Tibial nerve (tissue), 4 donors: Measurements from ENCODE around the gene PGC. TPM values are rescaled to one million over a fixed set of nuclear protein-coding genes. Genes with fewer than 3 reads are reported as not detected.
A peak's percentile ranks its signal among the peaks of the same experiment; 100 is the strongest.

Experiments used
- DNase-seq, 2 donors: peaks; one replicate each; pipeline ENCODE4 v3.0.0-alpha.2; 2019; ENCODE audit warnings: low spot score in 2 of 2
- H3K27ac ChIP-seq, 4 donors: fragments of 200-600 bp; sonication (generic) in 3 of 4; one replicate each; pipeline ENCODE4 v1.5.1; 2017 to 2019; ENCODE audit warnings: mild to moderate bottlenecking in 1 of 4
- H3K27me3 ChIP-seq, 2 donors: fragments of 200-600 bp; sonication (generic) in 1 of 2; one replicate each; pipeline versions ENCODE4 v1.5.1 to v1.6.0; 2017 to 2019
- H3K36me3 ChIP-seq, 3 donors: fragments of 200-600 bp; sonication (generic); one replicate each; pipeline ENCODE4 v1.5.1; 2018 to 2019
- H3K4me1 ChIP-seq, 4 donors: fragments of 200-600 bp; sonication (generic) in 3 of 4; one replicate each; pipeline ENCODE4 v1.5.1; 2017 to 2019
- H3K4me3 ChIP-seq, 4 donors: fragments of 200-600 bp; sonication (generic) in 3 of 4; one replicate each; pipeline ENCODE4 v1.5.1; 2017 to 2019; ENCODE audit warnings: mild to moderate bottlenecking in 1 of 4, moderate library complexity in 1 of 4
- H3K9me3 ChIP-seq, 4 donors: fragments of 200-600 bp; sonication (generic) in 3 of 4; one replicate each; pipeline ENCODE4 v1.5.1; 2017 to 2019
- EP300 ChIP-seq, 2 donors: sonication (generic); formaldehyde crosslinking; IDR thresholded peaks; one replicate each; pipeline ENCODE4 v1.6.1; 2017; ENCODE audit warnings: antibody characterized with exemption in 2 of 2, mild to moderate bottlenecking in 1 of 2
- POLR2A ChIP-seq, 2 donors: fragments of 450-650 bp; IDR thresholded peaks; one replicate each; pipeline ENCODE4 v1.6.1; 2017; ENCODE audit warnings: antibody characterized with exemption in 2 of 2, mild to moderate bottlenecking in 2 of 2, moderate library complexity in 2 of 2
- WGBS, 2 donors: methylation state at CpG; one replicate each; pipeline ENCODE4 v1.1.5; 2018; 5-methylcytosine and 5-hydroxymethylcytosine counted together
- total RNA-seq, 4 donors: library from RNA; depleted of rRNA; stranded (reverse); fragments of >200 nt; gene quantifications; one replicate each; pipeline ENCODE4 v1.1.0, GENCODE V29; 2016
- TF ChIP-seq, protein P1 (sequence below), 5 experiments: fragments of 200-600 bp in 3 of 5; fragments of 450-650 bp in 2 of 5; sonication (generic) in 3 of 5; IDR thresholded peaks; one replicate each; pipeline ENCODE4 v1.5.1; 2016 to 2019; ENCODE audit warnings: antibody characterized with exemption in 5 of 5, mild to moderate bottlenecking in 3 of 5, moderate library complexity in 2 of 5

Gene PGC
- total RNA-seq, 4 donors from 2014 or later: not detected

DNA sequence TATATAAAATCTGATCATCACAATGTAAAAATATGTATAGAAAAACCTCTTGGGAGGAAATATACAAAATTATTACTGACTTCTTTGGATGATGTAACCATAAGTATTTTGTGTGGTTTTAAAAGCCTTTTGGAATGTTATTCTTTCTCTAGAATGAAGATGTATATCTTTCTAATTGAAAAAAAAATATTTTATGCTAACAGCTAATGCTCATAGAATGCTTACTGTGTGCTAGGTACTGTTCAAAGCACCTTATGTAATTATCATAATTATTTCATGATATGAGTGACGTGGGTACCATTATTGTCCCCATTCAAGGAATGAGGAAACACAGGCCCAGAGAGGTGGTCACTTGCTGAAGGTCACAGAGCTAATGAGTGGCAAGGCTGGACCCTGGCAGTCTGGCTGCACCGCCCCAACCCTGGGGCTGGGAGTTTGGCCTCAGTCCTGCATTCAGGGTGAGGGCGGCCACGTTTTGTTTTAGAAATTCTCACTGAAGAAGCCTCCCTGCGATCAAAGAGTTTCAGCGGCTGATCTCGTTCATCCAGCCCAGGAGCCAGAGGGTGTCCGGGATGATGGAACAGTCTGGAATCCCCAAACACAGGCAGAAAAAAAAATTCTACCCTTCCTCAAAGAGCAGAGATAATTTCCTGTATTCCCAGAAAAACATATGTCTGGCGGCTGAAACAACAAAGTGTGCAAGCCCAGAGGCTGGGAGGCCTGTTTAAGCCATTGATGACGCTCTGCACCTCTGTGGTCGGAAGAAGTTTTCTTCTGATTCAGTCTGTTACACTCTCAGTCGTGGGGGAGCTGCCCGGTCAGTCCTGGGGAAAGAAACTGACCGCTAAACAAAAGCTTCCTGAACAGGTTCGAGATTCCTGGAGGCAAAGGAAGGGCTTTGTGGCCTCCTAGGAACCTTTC lies 49.1 kb downstream of the PGC start:
- H3K4me1 ChIP-seq: peaks cover 0 to 68% (median 27%) of the 10 kb centered on the region in 4 donors
- no peaks in the 10 kb centered on the region for H3K27me3 ChIP-seq
- H3K27ac ChIP-seq: peak overlapping the region in 3 of 4 donors; percentile 21 to 85 (median 74)
- DNase-seq: no peak
- 33 to 43% methylated on average over 15 of the region's 15 CpGs for WGBS, 2 donors
- TF ChIP-seq, protein P1, sequence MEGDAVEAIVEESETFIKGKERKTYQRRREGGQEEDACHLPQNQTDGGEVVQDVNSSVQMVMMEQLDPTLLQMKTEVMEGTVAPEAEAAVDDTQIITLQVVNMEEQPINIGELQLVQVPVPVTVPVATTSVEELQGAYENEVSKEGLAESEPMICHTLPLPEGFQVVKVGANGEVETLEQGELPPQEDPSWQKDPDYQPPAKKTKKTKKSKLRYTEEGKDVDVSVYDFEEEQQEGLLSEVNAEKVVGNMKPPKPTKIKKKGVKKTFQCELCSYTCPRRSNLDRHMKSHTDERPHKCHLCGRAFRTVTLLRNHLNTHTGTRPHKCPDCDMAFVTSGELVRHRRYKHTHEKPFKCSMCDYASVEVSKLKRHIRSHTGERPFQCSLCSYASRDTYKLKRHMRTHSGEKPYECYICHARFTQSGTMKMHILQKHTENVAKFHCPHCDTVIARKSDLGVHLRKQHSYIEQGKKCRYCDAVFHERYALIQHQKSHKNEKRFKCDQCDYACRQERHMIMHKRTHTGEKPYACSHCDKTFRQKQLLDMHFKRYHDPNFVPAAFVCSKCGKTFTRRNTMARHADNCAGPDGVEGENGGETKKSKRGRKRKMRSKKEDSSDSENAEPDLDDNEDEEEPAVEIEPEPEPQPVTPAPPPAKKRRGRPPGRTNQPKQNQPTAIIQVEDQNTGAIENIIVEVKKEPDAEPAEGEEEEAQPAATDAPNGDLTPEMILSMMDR (IDR thresholded peaks at IDR 0.05): no peak
- peak in 1 of 2 donors; percentile 11 for TF ChIP-seq POLR2A (IDR thresholded peaks at IDR 0.05)
- H3K9me3 ChIP-seq: no peaks in the 10 kb centered on the region
- no peak overlapping the region for H3K4me3 ChIP-seq
- no peaks in the 10 kb centered on the region for H3K36me3 ChIP-seq

DNA sequence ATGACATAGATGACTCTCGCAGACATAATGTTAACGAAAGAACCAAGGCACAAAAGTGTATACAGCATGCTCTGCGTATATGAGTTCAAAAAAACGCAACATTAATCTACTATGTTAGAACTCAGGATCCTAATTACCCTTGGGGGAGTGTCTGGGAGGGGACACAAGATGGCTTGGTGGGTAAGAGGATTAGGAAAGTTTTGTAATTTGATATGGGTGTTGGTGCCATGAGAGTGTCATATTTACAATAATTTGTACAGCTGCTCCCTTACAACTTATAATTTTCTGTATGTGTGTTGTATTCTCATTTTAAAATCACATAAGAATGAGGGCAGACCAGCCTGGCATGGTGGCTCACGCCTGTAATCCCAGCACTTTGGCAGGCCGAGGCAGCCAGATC lies 50.4 kb downstream of the PGC start:
- no peaks in the 10 kb centered on the region for H3K27me3 ChIP-seq
- H3K4me1 ChIP-seq: peaks cover 0 to 62% (median 28%) of the 10 kb centered on the region in 4 donors
- WGBS, 2 donors: 89 to 93% methylated on average over 6 of the region's 6 CpGs
- TF ChIP-seq, protein P1 (IDR thresholded peaks at IDR 0.05): no peak
- no peak for TF ChIP-seq POLR2A (IDR thresholded peaks at IDR 0.05)
- no peak for TF ChIP-seq EP300 (IDR thresholded peaks at IDR 0.05)
- no peak overlapping the region for H3K27ac ChIP-seq
- no peak overlapping the region for H3K4me3 ChIP-seq
- H3K36me3 ChIP-seq: no peaks in the 10 kb centered on the region
- H3K9me3 ChIP-seq: no peaks in the 10 kb centered on the region
- DNase-seq: no peak

DNA sequence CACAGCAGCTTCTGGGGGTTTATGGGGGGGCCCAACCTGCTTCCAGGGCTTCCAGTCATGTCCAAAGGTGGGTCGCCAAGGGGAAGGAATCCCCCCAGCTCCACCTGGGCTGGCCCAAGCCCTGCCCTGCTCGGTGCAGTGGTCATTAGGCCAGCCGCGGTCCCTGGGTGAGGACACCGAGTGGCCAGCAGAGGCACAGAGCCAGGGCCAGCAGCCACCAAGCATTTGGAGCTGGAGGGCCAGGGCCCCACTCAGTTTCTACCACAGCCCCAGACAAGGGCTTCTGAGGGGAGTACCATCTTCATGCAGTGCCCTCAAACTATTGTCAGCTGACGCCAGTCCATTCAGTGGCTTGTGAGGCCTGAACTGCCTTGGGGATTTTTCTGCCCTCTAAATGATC lies 51.4 kb downstream of the PGC start:
- TF ChIP-seq, protein P1 (IDR thresholded peaks at IDR 0.05): no peak
- DNase-seq: no peak
- H3K4me3 ChIP-seq: no peak overlapping the region
- H3K27ac ChIP-seq: peak overlapping the region in 2 of 4 donors; percentile 18 to 80
- no peaks in the 10 kb centered on the region for H3K9me3 ChIP-seq
- no peaks in the 10 kb centered on the region for H3K27me3 ChIP-seq
- WGBS, 2 donors: 50 to 54% methylated on average over 6 of the region's 6 CpGs
- H3K36me3 ChIP-seq: peaks cover 0 to 9% (median under 1%) of the 10 kb centered on the region in 3 donors
- peaks cover 0 to 52% (median 23%) of the 10 kb centered on the region in 4 donors for H3K4me1 ChIP-seq

DNA sequence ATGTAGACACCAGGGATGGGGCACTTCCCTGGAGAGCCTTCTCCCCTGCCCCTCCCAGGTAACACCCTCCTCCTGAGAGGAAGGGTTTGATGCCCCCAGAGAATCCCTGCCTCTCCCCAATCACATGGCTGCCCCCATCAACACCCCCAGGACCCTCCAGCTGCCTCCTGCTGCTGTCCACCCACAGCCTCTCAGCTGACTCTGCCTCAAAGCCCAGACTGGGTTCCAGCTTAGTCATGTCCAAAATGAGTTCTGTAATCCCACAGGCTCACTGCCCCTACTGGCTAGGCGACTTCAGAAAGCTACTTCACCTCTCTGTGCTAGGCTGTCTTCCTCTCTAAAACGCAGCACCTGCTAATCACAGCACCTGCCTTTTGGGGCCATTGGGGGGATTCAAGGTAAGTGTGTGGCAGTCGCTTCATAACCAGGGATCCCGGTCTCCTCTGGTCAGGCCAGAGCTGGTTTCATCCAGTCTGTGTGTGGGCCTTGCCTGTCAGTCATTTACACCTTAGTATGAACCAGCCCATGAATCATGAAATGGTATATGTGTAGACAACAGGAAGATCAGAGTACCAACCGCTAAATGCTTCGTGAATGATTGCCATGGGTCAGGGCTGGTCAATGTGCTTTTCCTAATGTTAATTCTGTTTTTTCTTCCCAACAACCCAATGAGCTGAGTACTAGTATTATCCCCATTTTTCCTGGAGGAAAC lies 52.2 kb downstream of the PGC start:
- WGBS, 2 donors: 85 to 91% methylated on average over 6 of the region's 6 CpGs
- no peak for DNase-seq
- Histone ChIP-seq H3K4me3 (no peak overlapping the region), H3K27me3 (no peaks in the 10 kb centered on the region), H3K9me3 (no peaks in the 10 kb centered on the region), H3K4me1 (peaks cover 0 to 47% (median 18%) of the 10 kb centered on the region in 4 donors), H3K27ac (peak overlapping the region; percentile 26 to 80 (median 53)), H3K36me3 (peaks cover 0 to 17% (median 5%) of the 10 kb centered on the region in 3 donors)
- TF ChIP-seq, protein P1 (IDR thresholded peaks at IDR 0.05): no peak
- TF ChIP-seq POLR2A (IDR thresholded peaks at IDR 0.05) (no peak), EP300 (IDR thresholded peaks at IDR 0.05) (no peak)
